Activated CD8-positive, alpha-beta memory T cell treated with anti-CD3 and anti-CD28 coated beads, Interleukin-2, amount 50 U/mL, for 48 hours (primary cell): ENCODE measurements around the gene CCDC171.
"Not testable (repeated sequence)": the region's sequence is repeated elsewhere in the genome, so short reads cannot be mapped to it uniquely, and the experiment has no call there.

Experiments used
- DNase-seq: peaks from one replicate; pipeline ENCODE4 v3.0.0-alpha.2; 2020

CCDC171 gene

GRCh38 chr9:15570769-15571168 lies 17.9 kb downstream of the CCDC171 start:
- DNase-seq, result no peak

- DNase-seq, result no peak
Observed at GRCh38 chr9:15572200-15572770, 19.4 kb downstream of the CCDC171 start.

- DNase-seq, result no peak
Observed at GRCh38 chr9:15576350-15577050, 23.7 kb downstream of the CCDC171 start.

GRCh38 chr9:15578714-15579113 lies 25.9 kb downstream of the CCDC171 start:
- DNase-seq, result no peak

GRCh38 chr9:15584379-15584778 lies 31.5 kb downstream of the CCDC171 start:
- no peak for DNase-seq

- DNase-seq, result no peak
Observed at GRCh38 chr9:15592317-15592716, 39.5 kb downstream of the CCDC171 start.

GRCh38 chr9:15592940-15593339 lies 40.1 kb downstream of the CCDC171 start:
- not testable (repeated sequence) for DNase-seq

- DNase-seq, result not testable (repeated sequence)
Observed at GRCh38 chr9:15600666-15601330, 48.0 kb downstream of the CCDC171 start.

- DNase-seq, result no peak
Observed at GRCh38 chr9:15606643-15607472, 54.0 kb downstream of the CCDC171 start.

- no peak for DNase-seq
Observed at GRCh38 chr9:15612962-15613361, 60.1 kb downstream of the CCDC171 start.

- no peak for DNase-seq
Observed at GRCh38 chr9:15617782-15618181, 64.9 kb downstream of the CCDC171 start.

GRCh38 chr9:15618540-15619331 lies 65.9 kb downstream of the CCDC171 start:
- no peak for DNase-seq

- DNase-seq, result no peak
Observed at GRCh38 chr9:15622318-15622971, 69.6 kb downstream of the CCDC171 start.

GRCh38 chr9:15635752-15636151 lies 82.9 kb downstream of the CCDC171 start:
- DNase-seq, result no peak

- no peak for DNase-seq
Observed at GRCh38 chr9:15640121-15640520, 87.3 kb downstream of the CCDC171 start.

GRCh38 chr9:15641291-15641690 lies 88.4 kb downstream of the CCDC171 start:
- DNase-seq, result no peak

- DNase-seq, result no peak
Observed at GRCh38 chr9:15642369-15642962, 89.6 kb downstream of the CCDC171 start.

GRCh38 chr9:15670246-15670645 lies 117.4 kb downstream of the CCDC171 start:
- DNase-seq, result no peak

- no peak for DNase-seq
Observed at GRCh38 chr9:15670894-15671293, 118.1 kb downstream of the CCDC171 start.

- DNase-seq, result no peak
Observed at GRCh38 chr9:15693701-15694100, 140.9 kb downstream of the CCDC171 start.

- DNase-seq, result no peak
Observed at GRCh38 chr9:15696979-15697378, 144.1 kb downstream of the CCDC171 start.

- DNase-seq, result no peak
Observed at GRCh38 chr9:15697446-15697851, 144.6 kb downstream of the CCDC171 start.
